DMS53 treated with DMSO at 0.1 percent for 48 hours (cell line): ENCODE measurements around the gene MAP2K1.
"Not testable (repeated sequence)": the region's sequence is repeated elsewhere in the genome, so short reads cannot be mapped to it uniquely, and the experiment has no call there.

Source experiments
- DNase-seq: peaks from one replicate; lab custom pipeline; 2025; ENCODE audit not compliant: unreplicated experiment; lab: John Stamatoyannopoulos, UW

MAP2K1 gene

GRCh38 chr15:66423149-66423548 lies 36.4 kb downstream of the MAP2K1 start:
- DNase-seq, result no peak

GRCh38 chr15:66424963-66425612 lies 38.4 kb downstream of the MAP2K1 start:
- DNase-seq, result no peak

- no peak for DNase-seq
Measured at GRCh38 chr15:66425837-66426236, 39.1 kb downstream of the MAP2K1 start.

- no peak for DNase-seq
Measured at GRCh38 chr15:66429117-66429516, 42.4 kb downstream of the MAP2K1 start.

- no peak for DNase-seq
Measured at GRCh38 chr15:66429546-66429945, 42.8 kb downstream of the MAP2K1 start.

GRCh38 chr15:66430627-66431255 lies 44.0 kb downstream of the MAP2K1 start:
- no peak for DNase-seq

GRCh38 chr15:66433726-66434125 lies 47.0 kb downstream of the MAP2K1 start:
- no peak for DNase-seq

GRCh38 chr15:66440501-66440900 lies 53.8 kb downstream of the MAP2K1 start:
- DNase-seq, result no peak

- DNase-seq, result no peak
Measured at GRCh38 chr15:66452420-66452819, 65.7 kb downstream of the MAP2K1 start.

- DNase-seq, result no peak
Measured at GRCh38 chr15:66452971-66453580, 66.4 kb downstream of the MAP2K1 start.

- DNase-seq, result no peak
Measured at GRCh38 chr15:66454143-66454542, 67.4 kb downstream of the MAP2K1 start.

- no peak for DNase-seq
Measured at GRCh38 chr15:66456211-66456610, 69.5 kb downstream of the MAP2K1 start.

GRCh38 chr15:66459818-66460615 lies 73.3 kb downstream of the MAP2K1 start:
- DNase-seq, result no peak

- DNase-seq, result not testable (repeated sequence)
Measured at GRCh38 chr15:66461294-66461693, 74.6 kb downstream of the MAP2K1 start.

GRCh38 chr15:66461917-66462316 lies 75.2 kb downstream of the MAP2K1 start:
- DNase-seq, result no peak

- DNase-seq, result no peak
Measured at GRCh38 chr15:66462627-66463026, 75.9 kb downstream of the MAP2K1 start.

- DNase-seq, result not testable (repeated sequence)
Measured at GRCh38 chr15:66465294-66465693, 78.6 kb downstream of the MAP2K1 start.

- not testable (repeated sequence) for DNase-seq
Measured at GRCh38 chr15:66467162-66468040, 80.7 kb downstream of the MAP2K1 start.

GRCh38 chr15:66470825-66471224 lies 84.1 kb downstream of the MAP2K1 start:
- DNase-seq, result not testable (repeated sequence)

- no peak for DNase-seq
Measured at GRCh38 chr15:66472176-66472999, 85.7 kb downstream of the MAP2K1 start.
